CD4-positive, alpha-beta memory T cell (primary cell): ENCODE results near the gene MYB. TPM values are rescaled to one million over a fixed set of nuclear protein-coding genes. Genes with fewer than 3 reads are reported as not detected.

Experiments
- CTCF ChIA-PET: fragments of 350-600 bp; sonication (Branson Sonifier 250); formaldehyde crosslinking; loops from one replicate; lab custom pipeline; 2021; ENCODE audit warnings: inconsistent platforms; ENCODE audit not compliant: partially characterized antibody; lab: Charles Lee
- POLR2A ChIA-PET: fragments of 350-600 bp; sonication (Branson Sonifier 250); formaldehyde crosslinking; loops from one replicate; lab custom pipeline; 2021; ENCODE audit not compliant: partially characterized antibody; lab: Charles Lee
- DNase-seq, 5 donors: peaks; one replicate each; pipeline versions ENCODE4 v3.0.0 to v3.0.0-alpha.2; 2020 to 2022; ENCODE audit warnings: mixed read lengths in 1 of 5
- H3K27ac ChIP-seq: one replicate; pipeline ENCODE4 v1.7.0; 2013; ENCODE audit warnings: low read depth, low read length
- H3K27me3 ChIP-seq: 2 replicates; pipeline ENCODE4 v1.7.0; 2013; ENCODE audit warnings: mild to moderate bottlenecking, low read length, moderate library complexity; ENCODE audit not compliant: insufficient read depth
- H3K36me3 ChIP-seq: 2 replicates; pipeline ENCODE4 v1.7.0; 2013; ENCODE audit warnings: mild to moderate bottlenecking, low read length, moderate library complexity; ENCODE audit not compliant: insufficient read depth
- H3K4me1 ChIP-seq: 2 replicates; pipeline ENCODE4 v1.7.0; 2013; ENCODE audit warnings: mild to moderate bottlenecking, low read length, moderate library complexity; ENCODE audit not compliant: insufficient read depth
- H3K4me3 ChIP-seq, 2 donors: one replicate each; pipeline ENCODE4 v1.7.0; 2013; ENCODE audit warnings: low read length in 2 of 2, mild to moderate bottlenecking in 1 of 2
- H3K9me3 ChIP-seq, 2 donors: one replicate each; pipeline ENCODE4 v1.7.0; 2013; ENCODE audit warnings: low read length in 2 of 2, control low read depth in 1 of 2; ENCODE audit not compliant: control insufficient read depth in 1 of 2
- H3K27ac Mint-ChIP-seq, 7 donors: one replicate each; pipeline ENCODE4 v1.8.0; 2020 to 2021; ENCODE audit warnings: mixed read lengths in 7 of 7, mild to moderate bottlenecking in 6 of 7, inconsistent platforms in 3 of 7, moderate library complexity in 3 of 7
- H3K27me3 Mint-ChIP-seq, 2 donors: one replicate each; pipeline ENCODE4 v1.8.0; 2020 to 2021; ENCODE audit warnings: mixed read lengths in 2 of 2
- H3K36me3 Mint-ChIP-seq, 2 donors: one replicate each; pipeline ENCODE4 v1.8.0; 2020 to 2021; ENCODE audit warnings: mixed read lengths in 2 of 2, inconsistent platforms in 1 of 2, mild to moderate bottlenecking in 1 of 2
- H3K4me1 Mint-ChIP-seq, 4 donors: one replicate each; pipeline ENCODE4 v1.8.0; 2020 to 2021; ENCODE audit warnings: mixed read lengths in 4 of 4, mild to moderate bottlenecking in 1 of 4
- H3K4me3 Mint-ChIP-seq, 8 donors: one replicate each; pipeline ENCODE4 v1.8.0; 2020 to 2021; ENCODE audit warnings: mixed read lengths in 8 of 8, mild to moderate bottlenecking in 7 of 8, moderate library complexity in 6 of 8, inconsistent platforms in 3 of 8
- H3K9me3 Mint-ChIP-seq, 8 donors: one replicate each; pipeline ENCODE4 v1.8.0; 2020 to 2021; ENCODE audit warnings: mixed read lengths in 8 of 8, mild to moderate bottlenecking in 5 of 8, inconsistent platforms in 3 of 8, moderate library complexity in 1 of 8
- intact Hi-C: fragments of 100-400 bp; cut with micrococcal nuclease; formaldehyde crosslinking; loops from one replicate; pipeline ENCODE4 v1.15.1; 2023
- polyA plus RNA-seq, 2 donors: library from polyadenylated mRNA; unstranded; fragments of 300-500 nt; fragmentation: Illumina TruSeq; gene quantifications; one replicate each; pipeline ENCODE4 v1.2.3, GENCODE V29; 2021
- total RNA-seq, 2 experiments: library from RNA; stranded (reverse); gene quantifications; one replicate each; pipeline ENCODE4 v1.2.3, GENCODE V29; 2021

The MYB gene
- total and polyA plus RNA-seq, 4 experiments from 2014 or later: 0.31 to 4.7 (median 2.1) TPM

DNA sequence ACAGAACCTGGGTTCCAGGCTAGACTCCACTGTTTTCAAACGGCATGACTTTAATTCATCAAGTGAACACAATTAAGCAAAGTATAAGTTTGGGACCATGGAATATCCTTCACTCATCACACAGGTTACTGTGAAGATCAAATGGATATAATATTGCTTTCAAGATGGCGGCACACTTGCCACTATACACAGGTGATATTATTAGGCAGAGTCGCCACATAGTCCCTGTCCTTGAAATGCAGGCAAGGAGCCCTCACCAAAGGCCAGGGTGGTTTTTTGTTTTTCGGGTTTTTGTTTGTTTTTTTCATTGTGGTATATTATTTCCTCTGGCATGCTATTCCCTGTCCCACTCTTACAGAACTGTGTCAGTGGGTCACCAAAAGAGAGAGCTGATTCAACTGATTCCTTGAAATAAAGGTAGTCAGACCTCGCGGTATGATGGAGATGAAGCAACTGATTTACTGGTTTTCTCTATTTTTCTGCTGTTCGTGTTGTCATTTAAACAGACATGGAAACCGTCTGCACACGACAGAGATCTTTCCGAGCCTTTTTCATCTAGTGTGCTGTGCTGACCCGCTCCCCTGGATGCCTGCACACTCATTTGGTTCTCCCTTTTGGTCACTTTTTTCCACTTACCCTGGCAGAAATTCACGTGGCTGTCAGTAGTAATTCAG, 29.7 kb downstream of the MYB start:
- Histone ChIP-seq H3K36me3 (no peaks in the 10 kb centered on the region), H3K27me3 (no peaks in the 10 kb centered on the region), H3K4me3 (no peak overlapping the region), H3K4me1 (peaks cover 37% of the 10 kb centered on the region), H3K27ac (no peak overlapping the region), H3K9me3 (no peaks in the 10 kb centered on the region)
- Mint-ChIP-seq H3K36me3 (no peaks in the 10 kb centered on the region), H3K4me1 (peaks cover 19 to 35% (median 28%) of the 10 kb centered on the region in 4 donors), H3K27ac (peak overlapping the region in 3 of 7 donors; percentile 22 to 59 (median 36)), H3K9me3 (no peaks in the 10 kb centered on the region), H3K27me3 (no peaks in the 10 kb centered on the region), H3K4me3 (peak overlapping the region; percentile 2 to 88 (median 82))
- no peak for DNase-seq
- POLR2A ChIA-PET: interaction anchor here (1.1 to 1.6 kb wide), 3 partner anchors 27 to 30 kb away, joined by 4 to 5 read pairs (median 4); partner anchors contain the start of gene MYB
- CTCF ChIA-PET: no interaction called here
- intact Hi-C loops: loop anchor here (10.0 kb wide), 1 partner anchor 214 kb away; no protein-coding TSS in a partner anchor

DNA sequence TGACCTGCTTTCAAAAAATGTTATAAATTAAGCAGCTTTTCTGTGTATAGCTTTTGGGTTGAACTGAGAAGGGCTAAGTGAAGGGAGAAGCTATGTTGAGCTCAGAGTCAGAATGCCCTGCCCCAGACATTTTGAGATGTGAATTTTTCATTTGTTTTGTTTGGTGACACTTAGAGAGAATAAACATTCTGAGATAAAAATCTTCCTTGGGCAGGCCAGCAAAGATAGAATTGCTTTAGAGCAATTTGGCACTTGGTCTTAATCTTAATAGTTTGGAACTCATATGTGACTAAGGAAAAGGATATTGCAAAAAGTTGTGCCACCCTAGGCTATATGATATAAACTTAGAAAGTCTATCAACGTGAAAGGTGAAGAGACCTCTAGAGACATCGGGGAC, 30.2 kb downstream of the MYB start:
- H3K36me3 Mint-ChIP-seq: no peaks in the 10 kb centered on the region
- Histone ChIP-seq H3K4me3 (no peak overlapping the region), H3K27me3 (no peaks in the 10 kb centered on the region), H3K4me1 (peaks cover 37% of the 10 kb centered on the region), H3K9me3 (no peaks in the 10 kb centered on the region), H3K27ac (no peak overlapping the region), H3K36me3 (no peaks in the 10 kb centered on the region)
- H3K9me3 Mint-ChIP-seq: no peaks in the 10 kb centered on the region
- DNase-seq: no peak
- POLR2A ChIA-PET: interaction anchor here (1.6 kb wide), 1 partner anchor 31 kb away, joined by 4 read pairs; the partner anchor contains the start of gene MYB
- peaks cover 19 to 35% (median 28%) of the 10 kb centered on the region in 4 donors for H3K4me1 Mint-ChIP-seq
- intact Hi-C loops: loop anchor here (10.0 kb wide), 1 partner anchor 213 kb away; no protein-coding TSS in a partner anchor
- no peaks in the 10 kb centered on the region for H3K27me3 Mint-ChIP-seq
- peak overlapping the region in 6 of 8 donors; percentile 6 to 88 (median 58) for H3K4me3 Mint-ChIP-seq
- peak overlapping the region in 1 of 7 donors; percentile 22 for H3K27ac Mint-ChIP-seq
- CTCF ChIA-PET: no interaction called here

DNA sequence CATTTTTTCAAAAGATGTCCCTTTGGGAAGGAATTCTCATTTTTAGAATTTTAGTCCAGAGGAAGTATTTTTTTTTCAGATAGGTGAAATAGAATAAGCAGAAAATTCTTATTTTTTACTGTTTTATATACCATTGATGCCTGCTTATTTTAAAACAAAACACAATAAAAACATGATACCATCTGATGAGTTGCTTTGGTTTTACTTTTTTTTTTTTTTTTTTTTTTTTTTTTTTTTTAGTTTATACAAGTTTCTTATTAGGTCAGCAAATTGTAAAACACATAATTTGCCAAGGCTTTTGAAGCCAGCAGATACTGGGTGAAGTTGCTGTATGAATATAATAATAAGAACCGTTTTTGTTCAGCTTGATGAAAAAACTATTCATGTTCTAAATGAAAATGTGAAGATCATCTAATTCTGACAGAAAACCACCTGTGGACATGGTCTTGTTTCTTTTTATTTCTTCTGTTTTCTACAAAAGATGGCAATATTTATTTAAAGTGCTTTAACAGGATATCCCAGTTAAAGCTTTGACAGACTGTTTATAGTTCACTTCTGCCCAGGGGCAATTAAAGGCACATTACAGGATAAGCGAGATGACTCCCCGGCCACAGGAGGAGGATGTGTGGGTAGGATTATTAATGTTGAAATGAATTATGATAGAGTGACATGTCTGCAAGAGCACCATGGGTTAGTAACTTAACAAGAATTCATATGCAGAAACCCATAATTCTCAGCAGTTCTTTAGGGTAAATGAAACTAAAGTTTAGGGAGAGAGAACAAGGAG, 31.1 kb downstream of the MYB start:
- Mint-ChIP-seq H3K27ac (peak overlapping the region in 2 of 7 donors; percentile 0 to 44), H3K4me1 (peaks cover 19 to 35% (median 28%) of the 10 kb centered on the region in 4 donors), H3K4me3 (peak overlapping the region in 7 of 8 donors; percentile 1 to 60 (median 53)), H3K9me3 (no peaks in the 10 kb centered on the region), H3K36me3 (no peaks in the 10 kb centered on the region), H3K27me3 (no peaks in the 10 kb centered on the region)
- DNase-seq: no peak
- intact Hi-C loops: loop anchor here (10.0 kb wide), 1 partner anchor 213 kb away; no protein-coding TSS in a partner anchor
- Histone ChIP-seq H3K27me3 (no peaks in the 10 kb centered on the region), H3K27ac (no peak overlapping the region), H3K36me3 (no peaks in the 10 kb centered on the region), H3K9me3 (no peaks in the 10 kb centered on the region), H3K4me3 (no peak overlapping the region), H3K4me1 (peaks cover 37% of the 10 kb centered on the region)
- CTCF ChIA-PET: interaction anchor here (1.0 kb wide), 1 partner anchor 208 kb away, joined by 3 read pairs; no protein-coding TSS in a partner anchor
- POLR2A ChIA-PET: interaction anchor here (1.0 to 1.1 kb wide), 2 partner anchors 15 to 31 kb away, joined by 3 read pairs; partner anchors contain the start of gene MYB

DNA sequence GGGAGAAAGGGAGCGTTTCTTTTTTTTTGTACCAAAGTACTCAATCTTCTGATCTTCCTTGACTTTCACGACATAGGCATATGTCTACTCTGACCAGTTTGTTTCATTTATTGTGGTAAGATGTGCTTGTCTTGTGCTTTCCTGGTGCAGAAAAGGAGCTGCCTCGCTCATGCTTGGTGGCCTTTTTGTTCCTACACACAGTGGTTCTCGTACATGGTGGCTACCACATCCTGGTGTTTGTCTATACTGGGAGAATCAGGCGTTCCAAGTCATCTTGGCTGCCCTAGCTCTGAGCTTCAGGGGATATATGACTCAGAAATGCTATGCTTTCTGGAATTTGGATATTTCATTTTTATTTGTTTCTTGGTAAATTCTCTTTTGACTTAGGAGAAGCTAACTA, 31.8 kb downstream of the MYB start:
- no peaks in the 10 kb centered on the region for H3K36me3 Mint-ChIP-seq
- peak overlapping the region in 4 of 7 donors; percentile 8 to 71 (median 36) for H3K27ac Mint-ChIP-seq
- intact Hi-C loops: loop anchor here (10.0 kb wide), 1 partner anchor 212 kb away; no protein-coding TSS in a partner anchor
- DNase-seq: no peak
- peaks cover 37% of the 10 kb centered on the region for H3K4me1 ChIP-seq
- ChIA-PET POLR2A (interaction anchor here (1.1 kb wide), 1 partner anchor 32 kb away, joined by 3 read pairs; the partner anchor contains the start of gene MYB), CTCF (interaction anchor here (1.0 to 1.7 kb wide), 3 partner anchors 12 to 209 kb away, joined by 3 to 9 read pairs (median 5); no protein-coding TSS in a partner anchor)
- no peaks in the 10 kb centered on the region for H3K27me3 Mint-ChIP-seq
- H3K36me3 ChIP-seq: no peaks in the 10 kb centered on the region
- no peak overlapping the region for H3K4me3 ChIP-seq
- peaks cover 0 to 1% (median 0%) of the 10 kb centered on the region in 8 donors for H3K9me3 Mint-ChIP-seq
- H3K27ac ChIP-seq: no peak overlapping the region
- peak overlapping the region in 7 of 8 donors; percentile 1 to 60 (median 53) for H3K4me3 Mint-ChIP-seq
- H3K9me3 ChIP-seq: no peaks in the 10 kb centered on the region
- H3K27me3 ChIP-seq: no peaks in the 10 kb centered on the region
- peaks cover 19 to 35% (median 28%) of the 10 kb centered on the region in 4 donors for H3K4me1 Mint-ChIP-seq

DNA sequence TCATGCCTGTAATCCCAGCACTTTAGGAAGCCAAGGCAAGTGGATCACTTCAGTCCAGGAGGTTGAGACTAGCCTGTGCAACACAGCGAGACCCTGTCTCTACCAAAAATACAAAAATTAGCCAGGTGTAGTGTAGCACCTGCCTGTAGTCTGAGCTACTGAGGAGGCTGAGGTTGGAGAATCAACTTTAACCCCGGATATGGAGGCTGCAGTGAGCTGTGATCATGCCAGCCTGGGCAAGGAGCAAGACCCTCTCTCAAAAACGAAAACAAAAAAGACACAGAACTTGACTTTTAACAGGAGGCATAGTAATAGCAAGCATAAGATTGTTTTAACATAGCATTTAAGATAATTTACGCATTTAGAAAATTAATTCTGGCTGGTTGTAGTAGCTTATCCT, 32.5 kb downstream of the MYB start:
- no peak for DNase-seq
- Mint-ChIP-seq H3K4me3 (no peak overlapping the region), H3K27ac (no peak overlapping the region), H3K36me3 (no peaks in the 10 kb centered on the region), H3K9me3 (peaks cover 0 to 1% (median 0%) of the 10 kb centered on the region in 8 donors), H3K4me1 (peaks cover 19 to 35% (median 28%) of the 10 kb centered on the region in 4 donors), H3K27me3 (no peaks in the 10 kb centered on the region)
- no peak overlapping the region for H3K4me3 ChIP-seq
- POLR2A ChIA-PET: interaction anchor here (1.1 kb wide), 1 partner anchor 33 kb away, joined by 3 read pairs; the partner anchor contains the start of gene MYB
- H3K27me3 ChIP-seq: no peaks in the 10 kb centered on the region
- no peaks in the 10 kb centered on the region for H3K9me3 ChIP-seq
- H3K27ac ChIP-seq: no peak overlapping the region
- no peaks in the 10 kb centered on the region for H3K36me3 ChIP-seq
- H3K4me1 ChIP-seq: peaks cover 37% of the 10 kb centered on the region
- CTCF ChIA-PET: interaction anchor here (1.0 to 1.7 kb wide), 4 partner anchors 10 to 69 kb away, joined by 3 to 9 read pairs (median 5); no protein-coding TSS in a partner anchor
- intact Hi-C loops: loop anchor here (10.0 kb wide), 1 partner anchor 211 kb away; no protein-coding TSS in a partner anchor

DNA sequence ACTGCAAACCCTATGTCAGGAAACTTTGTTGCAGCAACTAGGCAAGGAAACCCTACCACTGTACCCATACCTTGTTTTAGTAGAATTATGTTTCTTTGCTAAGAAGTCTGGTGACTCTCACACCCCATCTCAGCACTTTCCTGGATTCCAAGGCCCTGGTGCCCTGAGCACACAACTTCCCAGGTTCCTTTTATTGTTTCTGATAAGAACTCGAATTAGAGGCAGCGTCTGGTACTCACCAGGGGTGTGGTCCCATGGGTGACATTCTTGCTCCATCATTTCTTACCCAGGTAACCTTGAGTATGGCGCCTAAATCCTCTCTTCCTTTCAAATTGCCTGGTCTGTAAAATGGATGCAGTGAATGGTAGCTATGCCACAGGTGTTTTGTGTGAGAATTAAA, 34.1 kb downstream of the MYB start:
- no peaks in the 10 kb centered on the region for H3K36me3 ChIP-seq
- POLR2A ChIA-PET: interaction anchor here (0.9 kb wide), 1 partner anchor 10 kb away, joined by 3 read pairs; no protein-coding TSS in a partner anchor
- Mint-ChIP-seq H3K36me3 (no peaks in the 10 kb centered on the region), H3K9me3 (peaks cover 0 to 1% (median 0%) of the 10 kb centered on the region in 8 donors), H3K27ac (no peak overlapping the region), H3K4me1 (peaks cover 15 to 26% (median 21%) of the 10 kb centered on the region in 4 donors), H3K4me3 (no peak overlapping the region), H3K27me3 (no peaks in the 10 kb centered on the region)
- intact Hi-C loops: loop anchor here (10.0 kb wide), 1 partner anchor 210 kb away; no protein-coding TSS in a partner anchor
- CTCF ChIA-PET: interaction anchor here (0.6 kb wide), 1 partner anchor 42 kb away, joined by 3 read pairs; no protein-coding TSS in a partner anchor
- DNase-seq: no peak
- H3K4me1 ChIP-seq: peaks cover 27% of the 10 kb centered on the region
- H3K9me3 ChIP-seq: no peaks in the 10 kb centered on the region
- no peak overlapping the region for H3K27ac ChIP-seq
- H3K27me3 ChIP-seq: no peaks in the 10 kb centered on the region
- H3K4me3 ChIP-seq: no peak overlapping the region
